Right lung (tissue), 5 donors: Measurements from ENCODE around the gene DYNLT2. TPM values are rescaled to one million over a fixed set of nuclear protein-coding genes. Genes with fewer than 3 reads are reported as not detected.
"Not testable (repeated sequence)": the region's sequence is repeated elsewhere in the genome, so short reads cannot be mapped to it uniquely, and the experiment has no call there.

Experiments
- DNase-seq, 2 donors: peaks; one replicate each; pipeline ENCODE4 v3.0.0-alpha.2; 2013
- polyA plus RNA-seq, 5 donors: library from polyadenylated mRNA; unstranded; fragments of 120-200 nt; gene quantifications; one replicate each; pipeline versions ENCODE4 v1.2.1 to v1.2.3, GENCODE V29; 2013; ENCODE audit warnings: inconsistent platforms in 1 of 5, low replicate concordance in 1 of 5; ENCODE audit not compliant: insufficient read length in 5 of 5, insufficient read depth in 1 of 5

Gene DYNLT2
- polyA plus RNA-seq, 5 donors: 5.0 to 10.5 (median 7.6) TPM

DNA sequence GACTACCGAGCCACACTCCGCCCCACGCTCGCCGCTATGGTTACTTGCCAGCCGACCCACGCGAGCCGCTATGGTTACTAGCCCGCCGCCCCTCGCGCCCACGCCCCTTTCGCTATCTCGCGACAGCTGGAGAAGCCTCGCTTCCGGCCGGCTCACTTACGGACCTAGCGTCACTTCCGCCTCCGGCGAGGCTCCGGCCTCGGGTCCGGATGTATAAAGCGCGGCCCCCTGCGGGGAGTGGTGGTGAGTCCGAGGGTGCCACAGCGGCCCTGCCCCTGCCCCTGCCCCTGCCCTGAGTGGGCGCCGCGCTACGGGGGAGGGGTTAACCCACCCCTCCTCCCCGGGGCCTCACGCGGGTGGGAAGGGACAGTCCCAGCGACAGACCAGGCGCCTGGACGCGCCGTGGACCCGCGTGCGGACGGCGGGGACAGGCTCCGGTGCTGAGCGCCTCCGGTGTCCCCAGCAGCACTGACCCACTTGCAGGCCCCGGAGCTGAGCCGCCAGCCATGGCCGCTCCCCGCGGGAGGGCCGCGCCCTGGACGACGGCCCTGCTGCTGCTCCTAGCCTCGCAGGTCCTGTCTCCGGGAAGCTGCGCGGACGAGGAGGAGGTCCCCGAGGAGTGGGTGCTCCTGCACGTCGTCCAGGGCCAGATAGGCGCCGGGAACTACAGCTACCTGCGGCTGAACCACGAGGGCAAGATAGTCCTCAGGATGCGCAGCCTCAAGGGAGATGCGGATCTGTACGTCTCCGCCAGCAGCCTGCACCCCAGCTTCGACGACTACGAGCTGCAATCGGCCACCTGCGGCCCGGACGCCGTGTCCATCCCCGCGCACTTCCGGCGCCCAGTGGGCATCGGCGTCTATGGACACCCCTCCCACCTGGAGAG, 49.2 kb downstream of the DYNLT2 start, which contains the start of the genes C6orf120 and WDR27:
Gene C6orf120, plus strand, starts transcription at position 173 of the 886 bp plus-strand sequence. Its CDS starts 334 bp downstream, at position 507.
Gene WDR27, minus strand, starts transcription at position 76 of the 886 bp plus-strand sequence. CDS start 13,024 bp downstream, outside the sequence.
- peak; percentile 94 to 95 for DNase-seq

DNA sequence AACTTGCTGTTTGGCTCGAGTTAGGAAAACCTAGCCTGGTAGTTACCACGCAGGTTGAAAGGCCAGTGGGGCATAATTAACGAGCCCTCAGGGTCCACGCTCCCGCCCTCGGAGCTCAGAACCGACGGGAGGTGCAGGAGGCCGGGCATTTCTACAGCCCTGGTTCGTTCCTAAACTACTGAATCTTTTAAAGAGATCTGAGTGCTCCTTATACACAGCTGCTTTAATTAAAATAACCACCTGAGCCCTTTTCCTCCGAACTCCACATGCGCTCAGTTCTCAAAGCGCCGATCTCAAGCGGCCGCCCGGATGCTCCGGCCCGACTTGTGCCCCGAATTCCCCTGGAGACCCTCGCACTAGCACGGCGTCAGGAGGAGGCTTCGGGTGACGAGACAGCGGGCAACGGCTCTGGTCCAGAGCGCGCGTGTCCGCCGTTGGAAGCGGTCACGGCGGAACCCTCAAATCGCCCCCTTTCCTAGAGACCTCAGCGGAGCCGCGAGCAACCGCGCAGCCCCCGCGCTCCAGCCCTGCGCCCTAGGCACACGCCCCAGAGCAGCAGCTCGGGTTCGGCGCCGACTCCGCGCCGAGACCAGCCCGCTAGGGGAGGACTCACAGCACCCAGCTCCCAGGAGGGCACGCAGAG, 49.9 kb downstream of the DYNLT2 start:
- DNase-seq: no peak

DNA sequence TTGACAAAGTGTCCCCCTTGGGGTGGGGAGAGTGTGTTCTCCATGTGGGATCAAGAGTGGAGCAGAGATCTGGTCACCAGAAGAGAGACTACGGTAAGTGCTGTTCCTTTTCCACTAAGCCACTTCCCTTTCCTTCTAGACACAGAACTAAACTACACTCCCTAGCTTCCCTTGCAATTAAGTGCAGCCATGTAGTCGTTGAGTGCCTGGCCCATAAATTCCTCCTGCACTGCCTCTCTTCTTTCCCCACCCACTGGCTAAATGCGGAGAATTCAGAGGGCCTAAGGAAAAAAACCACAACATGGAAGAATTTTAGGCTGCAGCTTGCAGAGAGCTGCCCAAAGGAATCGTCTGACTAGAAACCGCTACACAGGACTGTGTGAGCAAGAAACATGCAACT, 51.1 kb downstream of the DYNLT2 start:
- DNase-seq: no peak

DNA sequence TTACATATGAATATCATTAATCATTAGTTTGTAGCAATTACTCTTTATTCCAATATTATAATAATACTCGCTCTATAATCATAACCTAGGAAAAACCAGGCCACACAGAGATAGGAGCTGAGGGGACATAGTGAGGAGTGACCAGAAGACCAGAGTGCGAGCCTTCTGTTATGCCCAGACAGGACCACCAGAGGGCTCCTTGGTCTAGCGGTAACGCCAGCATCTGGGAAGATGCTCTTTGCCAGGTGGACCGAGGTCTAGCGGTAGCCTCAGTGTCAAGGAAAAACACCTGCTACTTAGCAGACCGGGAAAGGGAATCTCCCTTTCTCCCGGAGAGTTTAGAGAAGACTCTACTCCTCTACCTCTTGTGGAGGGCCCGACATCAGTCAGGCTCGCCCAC, 54.3 kb downstream of the DYNLT2 start:
- not testable (repeated sequence) for DNase-seq

DNA sequence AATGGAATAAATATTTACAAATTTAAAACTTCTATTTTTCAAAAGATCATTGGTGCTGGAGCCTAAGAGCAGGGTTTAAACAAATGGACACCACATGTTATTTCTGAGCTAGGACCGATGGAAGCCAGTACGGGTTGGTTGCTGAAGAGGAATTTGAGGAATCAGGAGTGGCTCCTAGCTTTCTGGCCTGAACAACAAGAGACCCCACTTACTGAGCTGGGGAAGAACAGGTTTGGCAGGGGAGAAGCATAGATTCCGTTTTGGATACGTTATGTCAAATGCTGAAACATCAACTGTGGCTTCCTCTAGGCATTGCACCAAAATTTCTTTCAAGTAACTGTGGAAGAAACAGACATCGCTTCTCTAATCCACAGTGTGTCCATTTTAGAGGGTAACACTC, 56.2 kb downstream of the DYNLT2 start:
- no peak for DNase-seq

DNA sequence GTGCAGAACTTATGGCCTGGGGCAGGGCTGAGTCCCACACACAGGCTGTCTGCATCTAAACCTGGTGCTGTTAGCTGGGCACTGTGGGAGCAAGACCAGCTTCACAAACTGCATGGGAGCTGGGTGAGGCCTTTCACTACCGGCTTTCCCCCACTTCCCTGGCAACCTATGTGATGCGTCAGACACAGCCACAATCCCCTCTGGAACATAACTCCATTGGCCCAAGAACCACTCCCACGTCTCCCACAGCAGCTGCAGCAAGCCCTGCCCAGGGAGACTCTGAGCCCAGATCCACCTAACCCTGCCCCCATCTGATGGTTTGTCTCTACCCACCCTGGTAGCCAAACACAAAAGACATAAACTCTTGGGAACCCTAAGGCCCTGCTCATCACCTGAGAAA, 58.9 kb downstream of the DYNLT2 start:
- DNase-seq: no peak

DNA sequence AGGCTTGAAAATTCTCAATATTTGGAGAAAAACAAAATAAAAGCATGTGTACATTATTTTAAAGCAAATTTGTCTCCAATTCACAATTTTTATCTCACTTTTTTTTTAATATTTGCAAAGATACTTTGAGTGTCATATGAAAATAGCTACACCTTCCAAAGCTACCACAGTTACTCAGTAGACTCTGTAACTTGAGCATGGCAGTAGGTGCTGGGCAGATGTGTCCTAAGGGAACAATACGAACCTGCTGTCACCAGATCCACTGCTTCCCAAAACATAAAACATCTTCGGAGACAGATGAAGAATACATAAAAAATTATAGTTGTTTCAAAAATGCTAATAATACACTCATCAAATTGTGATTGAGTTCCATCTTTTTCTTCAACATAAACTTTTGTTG, 60.1 kb downstream of the DYNLT2 start:
- DNase-seq: no peak

Other genes starting within 250 kb of the DYNLT2 start
- gene WDR27, start 49.5 kb downstream of the DYNLT2 start, polyA plus RNA-seq: 100 to 1,000 TPM in 1 of 5 donors, 10 to 100 TPM in 4; 70.7 to 103 (median 79.6) TPM
- 10 to 100 TPM; 23.9 to 33.4 (median 27.4) TPM for gene C6orf120, start 49.4 kb downstream of the DYNLT2 start, polyA plus RNA-seq
- 100 to 1,000 TPM in 4 of 5 donors, 10 to 100 TPM in 1; 77.9 to 126 (median 114) TPM for gene PHF10, start 27.1 kb downstream of the DYNLT2 start, polyA plus RNA-seq
- 10 to 100 TPM; 35.2 to 53.0 (median 48.2) TPM for gene ERMARD, start 50 bp upstream of the DYNLT2 start, polyA plus RNA-seq